AG09309 (cell line): ENCODE data around the gene ATRAID.
"Not testable (repeated sequence)": the region's sequence is repeated elsewhere in the genome, so short reads cannot be mapped to it uniquely, and the experiment has no call there.

ENCODE experiments used
- DNase-seq: peaks from one replicate; pipeline ENCODE4 v3.0.0-alpha.2; 2010; ENCODE audit warnings: low read depth
- H3K4me3 ChIP-seq: 2 replicates; pipeline ENCODE4 v1.5.1; 2011; ENCODE audit warnings: mild to moderate bottlenecking, low read depth, low read length, moderate library complexity; ENCODE audit not compliant: control insufficient read depth
- CTCF ChIP-seq: IDR thresholded peaks from 2 replicates; pipeline ENCODE4 v1.5.1; 2011; ENCODE audit warnings: mild to moderate bottlenecking, low read depth, low read length, inconsistent platforms; ENCODE audit not compliant: insufficient read depth, control insufficient read depth; ENCODE audit errors: missing control alignments

Gene ATRAID

GRCh38 chr2:27174638-27175037 is 37.2 kb upstream of the ATRAID start:
- DNase-seq: no peak
- no peak for TF ChIP-seq CTCF
- H3K4me3 ChIP-seq: no peak overlapping the region

GRCh38 chr2:27175330-27175729 is 36.5 kb upstream of the ATRAID start:
- TF ChIP-seq CTCF: no peak
- DNase-seq: no peak
- no peak overlapping the region for H3K4me3 ChIP-seq

- not testable (repeated sequence) for H3K4me3 ChIP-seq, DNase-seq
Measured at GRCh38 chr2:27175781-27176180, 36.1 kb upstream of the ATRAID start.

GRCh38 chr2:27177441-27178351 is 34.1 kb upstream of the ATRAID start:
- no peak for TF ChIP-seq CTCF
- no peak overlapping the region for H3K4me3 ChIP-seq

GRCh38 chr2:27178469-27178868 is 33.4 kb upstream of the ATRAID start:
- TF ChIP-seq CTCF: no peak
- H3K4me3 ChIP-seq: no peak overlapping the region
- DNase-seq: no peak

More at GRCh38 chr2:27177441-27178351, 34.1 kb upstream of the ATRAID start:
- DNase-seq: no peak

GRCh38 chr2:27179344-27180000 is 32.4 kb upstream of the ATRAID start:
- no peak overlapping the region for H3K4me3 ChIP-seq
- no peak for TF ChIP-seq CTCF

GRCh38 chr2:27182346-27182745 is 29.5 kb upstream of the ATRAID start:
- TF ChIP-seq CTCF: no peak
- H3K4me3 ChIP-seq: no peak overlapping the region
- no peak for DNase-seq

More at GRCh38 chr2:27179344-27180000, 32.4 kb upstream of the ATRAID start:
- DNase-seq: no peak
